Neural cell (in vitro differentiated cells): ENCODE results near the gene GALNT10. TPM values are rescaled to one million over a fixed set of nuclear protein-coding genes. Genes with fewer than 3 reads are reported as not detected.

ENCODE experiments used
- H2AFZ ChIP-seq: fragments of 200-600, 300-800 bp; sonication (generic), shearing (Covaris generic); 2 replicates; pipeline ENCODE4 v1.6.0; 2014; ENCODE audit warnings: low read depth, mild to moderate bottlenecking, antibody characterized with exemption, low read length, moderate library complexity
- H3F3A ChIP-seq: fragments of 200-600 bp; shearing (Covaris generic); 2 replicates; pipeline ENCODE4 v1.6.1; 2016; ENCODE audit warnings: mild to moderate bottlenecking, moderate library complexity, mixed read lengths, antibody characterized with exemption, low read length; ENCODE audit not compliant: insufficient read depth, poor library complexity, severe bottlenecking
- H3K27ac ChIP-seq: fragments of 200-600, 300-800 bp; sonication (generic), shearing (Covaris generic); 2 replicates; pipeline ENCODE4 v1.5.1; 2014; ENCODE audit warnings: mild to moderate bottlenecking, low read length, moderate library complexity
- H3K27me3 ChIP-seq: fragments of 300-800, 200-600 bp; sonication (generic), shearing (Covaris generic); 2 replicates; pipeline ENCODE4 v1.6.0; 2014; ENCODE audit warnings: mild to moderate bottlenecking, low read depth, low read length, moderate library complexity; ENCODE audit not compliant: insufficient read depth
- H3K36me3 ChIP-seq: fragments of 300-800, 200-600 bp; sonication (generic), shearing (Covaris generic); 2 replicates; pipeline ENCODE4 v1.5.1; 2014; ENCODE audit warnings: mild to moderate bottlenecking, antibody characterized with exemption, low read length, moderate library complexity; ENCODE audit not compliant: insufficient read depth
- H3K4me2 ChIP-seq: fragments of 300-800, 200-600 bp; sonication (generic), shearing (Covaris generic); 2 replicates; pipeline ENCODE4 v1.6.0; 2014; ENCODE audit warnings: mild to moderate bottlenecking, low read length
- H3K4me3 ChIP-seq: fragments of 300-800, 200-600 bp; sonication (generic), shearing (Covaris generic); 2 replicates; pipeline ENCODE4 v1.5.1; 2014; ENCODE audit warnings: mild to moderate bottlenecking, low read length, moderate library complexity
- H3K79me2 ChIP-seq: fragments of 200-600 bp; shearing (Covaris generic); replicated peaks from 2 replicates; pipeline ENCODE4 v1.6.0; 2014; ENCODE audit warnings: mild to moderate bottlenecking, low read length, moderate library complexity; ENCODE audit not compliant: insufficient read depth
- H3K9ac ChIP-seq: fragments of 300-800, 200-600 bp; sonication (generic), shearing (Covaris generic); 2 replicates; pipeline ENCODE4 v1.6.1; 2016; ENCODE audit warnings: mild to moderate bottlenecking, low read length, mixed read lengths
- H3K9me2 ChIP-seq: fragments of 200-600 bp; shearing (Covaris generic); 2 replicates; pipeline ENCODE4 v1.6.1; 2016; ENCODE audit warnings: mild to moderate bottlenecking, low read length, mixed read lengths; ENCODE audit not compliant: insufficient read depth
- H3K9me3 ChIP-seq: fragments of 200-600, 300-800 bp; sonication (generic), shearing (Covaris generic); 2 replicates; pipeline ENCODE4 v1.6.1; 2016; ENCODE audit warnings: mild to moderate bottlenecking, mixed run types, low read length, moderate library complexity, mixed read lengths
- H4K20me1 ChIP-seq: fragments of 200-600 bp; shearing (Covaris generic); 2 replicates; pipeline ENCODE4 v1.6.1; 2016; ENCODE audit warnings: mild to moderate bottlenecking, mixed run types; ENCODE audit not compliant: insufficient read depth
- EP300 ChIP-seq: fragments of 450-650 bp; conservative IDR thresholded peaks from 2 replicates; pipeline ENCODE4 v1.6.1; 2014; ENCODE audit warnings: antibody characterized with exemption, mild to moderate bottlenecking, moderate library complexity; ENCODE audit not compliant: poor library complexity, severe bottlenecking
- EZH2 ChIP-seq: fragments of 200-600, 300-800 bp; shearing (Covaris generic), sonication (generic); IDR thresholded peaks from 2 replicates; pipeline ENCODE4 v1.6.1; 2014; ENCODE audit warnings: antibody characterized with exemption, low read length, borderline replicate concordance, mild to moderate bottlenecking; ENCODE audit not compliant: insufficient read depth, poor library complexity, severe bottlenecking
- MXI1 ChIP-seq: fragments of 450-650 bp; conservative IDR thresholded peaks from 2 replicates; pipeline ENCODE4 v1.6.1; 2014; ENCODE audit warnings: antibody characterized with exemption, mild to moderate bottlenecking; ENCODE audit not compliant: poor library complexity, severe bottlenecking
- POLR2AphosphoS5 ChIP-seq: IDR thresholded peaks from 2 replicates; pipeline ENCODE4 v1.6.1; 2012
- RAD21 ChIP-seq: fragments of 450-650 bp; conservative IDR thresholded peaks from 2 replicates; pipeline ENCODE4 v1.6.1; 2014; ENCODE audit warnings: antibody characterized with exemption, mild to moderate bottlenecking, moderate library complexity
- SMC3 ChIP-seq: fragments of 450-650 bp; conservative IDR thresholded peaks from 2 replicates; pipeline ENCODE4 v1.6.1; 2014; ENCODE audit warnings: antibody characterized with exemption, mild to moderate bottlenecking, moderate library complexity; ENCODE audit not compliant: poor library complexity
- TAF1 ChIP-seq: IDR thresholded peaks from 2 replicates; pipeline ENCODE4 v1.6.1; 2012; ENCODE audit warnings: low read depth
- polyA plus RNA-seq: library from polyadenylated mRNA; depleted of rRNA; stranded (reverse); fragments of >200 nt; gene quantifications from 2 replicates; pipeline ENCODE4 v1.2.3, GENCODE V29; 2014
- TF ChIP-seq, protein P1 (sequence below): fragments of 450-650 bp; IDR thresholded peaks from 2 replicates; pipeline ENCODE4 v1.5.1; 2014; ENCODE audit warnings: antibody characterized with exemption, mild to moderate bottlenecking, moderate library complexity; ENCODE audit not compliant: poor library complexity, severe bottlenecking
- TF ChIP-seq, protein P2 (sequence below): IDR thresholded peaks from 2 replicates; pipeline ENCODE4 v1.6.1; 2012; ENCODE audit warnings: borderline replicate concordance

The GALNT10 gene
- polyA plus RNA-seq, 1 donor from 2014 or later = 3.1 TPM

DNA sequence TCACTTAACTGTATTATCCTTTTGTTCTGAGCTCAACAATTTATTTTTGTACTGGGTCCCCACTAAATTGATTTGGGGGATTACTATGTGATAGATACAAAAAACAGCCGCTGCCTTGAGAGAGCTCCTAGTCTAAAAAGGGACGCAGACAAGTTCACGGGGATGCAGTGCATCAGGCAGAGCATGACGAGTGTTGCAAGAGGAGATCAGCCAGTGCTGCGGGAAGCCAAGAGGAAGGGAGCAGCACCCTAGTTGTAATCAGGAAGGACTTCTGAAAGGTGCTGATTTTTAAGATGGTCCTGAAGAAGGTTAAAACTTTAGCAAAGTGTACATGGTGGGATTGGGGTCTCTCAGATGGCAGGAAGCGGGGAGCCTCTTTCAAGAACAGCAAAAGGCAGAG lies 15.8 kb downstream of the GALNT10 start:
- no peak overlapping the region for H3K4me3 ChIP-seq
- H3K79me2 ChIP-seq = no peaks in the 10 kb centered on the region
- H3K9ac ChIP-seq = no peak overlapping the region
- no peaks in the 10 kb centered on the region for H4K20me1 ChIP-seq
- no peaks in the 10 kb centered on the region for H3K27me3 ChIP-seq
- no peak overlapping the region for H3K4me2 ChIP-seq
- H3K36me3 ChIP-seq = no peaks in the 10 kb centered on the region
- H3K9me2 ChIP-seq = no peaks in the 10 kb centered on the region
- TF ChIP-seq EP300 (no peak), EZH2 (no peak), TAF1 (no peak), SMC3 (no peak), MXI1 (no peak), POLR2AphosphoS5 (no peak), RAD21 (no peak)
- TF ChIP-seq, protein P1, sequence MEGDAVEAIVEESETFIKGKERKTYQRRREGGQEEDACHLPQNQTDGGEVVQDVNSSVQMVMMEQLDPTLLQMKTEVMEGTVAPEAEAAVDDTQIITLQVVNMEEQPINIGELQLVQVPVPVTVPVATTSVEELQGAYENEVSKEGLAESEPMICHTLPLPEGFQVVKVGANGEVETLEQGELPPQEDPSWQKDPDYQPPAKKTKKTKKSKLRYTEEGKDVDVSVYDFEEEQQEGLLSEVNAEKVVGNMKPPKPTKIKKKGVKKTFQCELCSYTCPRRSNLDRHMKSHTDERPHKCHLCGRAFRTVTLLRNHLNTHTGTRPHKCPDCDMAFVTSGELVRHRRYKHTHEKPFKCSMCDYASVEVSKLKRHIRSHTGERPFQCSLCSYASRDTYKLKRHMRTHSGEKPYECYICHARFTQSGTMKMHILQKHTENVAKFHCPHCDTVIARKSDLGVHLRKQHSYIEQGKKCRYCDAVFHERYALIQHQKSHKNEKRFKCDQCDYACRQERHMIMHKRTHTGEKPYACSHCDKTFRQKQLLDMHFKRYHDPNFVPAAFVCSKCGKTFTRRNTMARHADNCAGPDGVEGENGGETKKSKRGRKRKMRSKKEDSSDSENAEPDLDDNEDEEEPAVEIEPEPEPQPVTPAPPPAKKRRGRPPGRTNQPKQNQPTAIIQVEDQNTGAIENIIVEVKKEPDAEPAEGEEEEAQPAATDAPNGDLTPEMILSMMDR = no peak
- TF ChIP-seq, protein P2, sequence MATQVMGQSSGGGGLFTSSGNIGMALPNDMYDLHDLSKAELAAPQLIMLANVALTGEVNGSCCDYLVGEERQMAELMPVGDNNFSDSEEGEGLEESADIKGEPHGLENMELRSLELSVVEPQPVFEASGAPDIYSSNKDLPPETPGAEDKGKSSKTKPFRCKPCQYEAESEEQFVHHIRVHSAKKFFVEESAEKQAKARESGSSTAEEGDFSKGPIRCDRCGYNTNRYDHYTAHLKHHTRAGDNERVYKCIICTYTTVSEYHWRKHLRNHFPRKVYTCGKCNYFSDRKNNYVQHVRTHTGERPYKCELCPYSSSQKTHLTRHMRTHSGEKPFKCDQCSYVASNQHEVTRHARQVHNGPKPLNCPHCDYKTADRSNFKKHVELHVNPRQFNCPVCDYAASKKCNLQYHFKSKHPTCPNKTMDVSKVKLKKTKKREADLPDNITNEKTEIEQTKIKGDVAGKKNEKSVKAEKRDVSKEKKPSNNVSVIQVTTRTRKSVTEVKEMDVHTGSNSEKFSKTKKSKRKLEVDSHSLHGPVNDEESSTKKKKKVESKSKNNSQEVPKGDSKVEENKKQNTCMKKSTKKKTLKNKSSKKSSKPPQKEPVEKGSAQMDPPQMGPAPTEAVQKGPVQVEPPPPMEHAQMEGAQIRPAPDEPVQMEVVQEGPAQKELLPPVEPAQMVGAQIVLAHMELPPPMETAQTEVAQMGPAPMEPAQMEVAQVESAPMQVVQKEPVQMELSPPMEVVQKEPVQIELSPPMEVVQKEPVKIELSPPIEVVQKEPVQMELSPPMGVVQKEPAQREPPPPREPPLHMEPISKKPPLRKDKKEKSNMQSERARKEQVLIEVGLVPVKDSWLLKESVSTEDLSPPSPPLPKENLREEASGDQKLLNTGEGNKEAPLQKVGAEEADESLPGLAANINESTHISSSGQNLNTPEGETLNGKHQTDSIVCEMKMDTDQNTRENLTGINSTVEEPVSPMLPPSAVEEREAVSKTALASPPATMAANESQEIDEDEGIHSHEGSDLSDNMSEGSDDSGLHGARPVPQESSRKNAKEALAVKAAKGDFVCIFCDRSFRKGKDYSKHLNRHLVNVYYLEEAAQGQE = no peak
- no peak overlapping the region for H3K27ac ChIP-seq
- H2AFZ ChIP-seq = no peak overlapping the region
- peaks cover 2% of the 10 kb centered on the region for H3K9me3 ChIP-seq
- H3F3A ChIP-seq = no peaks in the 10 kb centered on the region

DNA sequence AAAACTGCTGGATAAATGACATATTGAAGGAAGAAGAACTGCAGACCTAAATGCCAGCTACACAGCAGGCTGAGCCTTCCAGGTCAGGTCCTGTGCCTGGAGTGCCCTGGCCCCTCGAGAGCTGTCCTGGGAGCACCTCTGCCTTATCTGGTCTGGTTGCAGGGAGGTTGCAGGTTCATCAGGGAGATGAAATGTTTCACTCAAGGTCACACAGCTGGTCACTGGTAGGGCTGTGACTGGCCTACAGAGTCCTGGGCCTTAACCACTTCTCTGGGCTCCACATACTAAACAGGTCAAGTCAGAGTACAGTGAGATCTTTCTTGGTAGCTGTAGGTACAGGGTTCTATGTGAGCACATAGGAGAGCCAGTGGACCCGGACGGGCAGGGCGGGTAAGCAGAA lies 16.7 kb downstream of the GALNT10 start:
- Histone ChIP-seq H3K79me2 (no peaks in the 10 kb centered on the region), H3K4me2 (no peak overlapping the region), H4K20me1 (no peaks in the 10 kb centered on the region), H3K9me2 (no peaks in the 10 kb centered on the region), H3K9me3 (peaks cover 2% of the 10 kb centered on the region), H3F3A (no peaks in the 10 kb centered on the region), H3K27ac (no peak overlapping the region), H3K4me3 (no peak overlapping the region), H3K27me3 (no peaks in the 10 kb centered on the region), H3K36me3 (no peaks in the 10 kb centered on the region), H3K9ac (no peak overlapping the region), H2AFZ (no peak overlapping the region)
- TF ChIP-seq, protein P2 = no peak
- no peak for TF ChIP-seq POLR2AphosphoS5
- TF ChIP-seq EP300 = no peak
